Activated T-cell treated with anti-CD3 and anti-CD28 coated beads, Interleukin-2, amount 50 U/mL, for 24 hours (primary cell): ENCODE results near the gene PLCH2.
"Not testable (repeated sequence)": the region's sequence is repeated elsewhere in the genome, so short reads cannot be mapped to it uniquely, and the experiment has no call there.

Experiments used
- DNase-seq: peaks from one replicate; pipeline ENCODE4 v3.0.0-alpha.2; 2020
- H3K27ac Mint-ChIP-seq: 2 replicates; pipeline ENCODE4 v1.8.0; 2020; ENCODE audit warnings: mild to moderate bottlenecking, mixed read lengths
- H3K27me3 Mint-ChIP-seq: 2 replicates; pipeline ENCODE4 v1.8.0; 2020; ENCODE audit warnings: mixed read lengths
- H3K36me3 Mint-ChIP-seq: 2 replicates; pipeline ENCODE4 v1.8.0; 2020; ENCODE audit warnings: low read depth, mixed read lengths
- H3K4me1 Mint-ChIP-seq: 2 replicates; pipeline ENCODE4 v1.8.0; 2020; ENCODE audit warnings: low read depth, mixed read lengths
- H3K4me3 Mint-ChIP-seq: 2 replicates; pipeline ENCODE4 v1.8.0; 2020; ENCODE audit warnings: mild to moderate bottlenecking, moderate library complexity, mixed read lengths
- H3K9me3 Mint-ChIP-seq: 2 replicates; pipeline ENCODE4 v1.8.0; 2020; ENCODE audit warnings: mixed read lengths

Gene PLCH2

GRCh38 chr1:2447276-2448097 is 28.6 kb upstream of the PLCH2 start:
- no peak overlapping the region for H3K27ac Mint-ChIP-seq
- no peaks in the 10 kb centered on the region for H3K36me3 Mint-ChIP-seq
- no peak overlapping the region for H3K4me3 Mint-ChIP-seq
- peaks cover 1% of the 10 kb centered on the region for H3K4me1 Mint-ChIP-seq
- peaks cover 17% of the 10 kb centered on the region for H3K27me3 Mint-ChIP-seq
- DNase-seq, result no peak
- no peaks in the 10 kb centered on the region for H3K9me3 Mint-ChIP-seq

DNA sequence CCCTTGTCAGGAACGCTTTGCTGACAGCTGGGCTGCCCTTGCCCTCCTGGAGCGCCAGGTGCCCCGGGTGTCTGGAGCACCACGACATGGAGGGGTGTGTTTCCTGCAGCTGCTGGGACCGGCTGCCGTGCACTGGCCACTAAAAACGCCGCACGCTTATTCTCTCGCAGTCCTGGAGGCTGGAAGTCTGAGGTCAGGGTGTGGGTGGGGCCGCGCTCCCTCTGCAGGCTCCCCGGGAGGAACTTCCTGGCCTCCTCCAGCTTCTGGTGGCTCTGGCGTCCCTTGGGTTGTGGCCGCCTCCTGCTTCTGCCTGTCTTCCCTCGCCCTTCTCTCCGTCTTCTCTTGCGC is 28.0 kb upstream of the PLCH2 start:
- Mint-ChIP-seq H3K27ac (no peak overlapping the region), H3K4me1 (no peaks in the 10 kb centered on the region), H3K4me3 (no peak overlapping the region), H3K27me3 (peaks cover 13% of the 10 kb centered on the region), H3K9me3 (no peaks in the 10 kb centered on the region), H3K36me3 (no peaks in the 10 kb centered on the region)
- no peak for DNase-seq

DNA sequence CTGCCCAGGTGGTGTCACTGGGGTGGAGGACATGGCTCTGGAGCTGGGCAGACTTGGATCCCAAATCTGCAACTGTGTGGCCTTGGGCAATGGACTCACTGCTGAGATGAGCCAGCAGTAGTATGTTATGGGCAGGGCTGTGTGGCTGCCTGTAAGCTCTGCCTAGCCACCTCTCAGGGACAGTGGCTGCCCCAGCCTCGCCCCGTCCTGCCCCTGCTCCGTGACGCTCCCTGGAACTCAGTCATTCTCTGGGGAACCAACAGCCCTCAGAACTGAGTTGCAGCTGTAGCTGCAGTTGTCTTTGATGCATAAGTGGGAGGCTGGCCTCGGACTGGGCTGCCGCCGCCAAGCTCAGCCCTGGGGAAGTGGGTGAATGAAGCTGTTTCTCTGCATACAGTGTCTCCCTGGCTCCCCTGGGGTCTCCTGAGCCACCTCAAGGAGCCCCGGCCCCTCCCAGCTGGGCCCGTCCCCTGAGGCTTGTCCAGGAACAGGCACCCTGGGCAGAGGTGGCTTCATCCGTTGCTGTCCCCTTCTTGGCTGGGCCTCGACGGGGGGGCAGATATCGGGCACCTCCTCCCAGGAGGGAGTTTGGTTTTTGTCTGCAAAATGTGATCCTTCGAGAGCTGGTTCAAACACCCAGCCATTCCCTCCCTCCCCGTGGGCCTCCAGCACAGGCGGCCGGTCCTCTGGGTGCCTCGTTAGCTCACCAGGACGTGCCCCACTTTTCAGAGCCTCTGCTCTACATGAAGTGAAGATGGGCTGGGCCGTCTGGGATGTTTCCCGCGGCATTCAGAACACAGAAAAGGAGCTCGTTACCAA is 26.2 kb upstream of the PLCH2 start:
- peaks cover 5% of the 10 kb centered on the region for H3K27me3 Mint-ChIP-seq
- no peaks in the 10 kb centered on the region for H3K4me1 Mint-ChIP-seq

DNA sequence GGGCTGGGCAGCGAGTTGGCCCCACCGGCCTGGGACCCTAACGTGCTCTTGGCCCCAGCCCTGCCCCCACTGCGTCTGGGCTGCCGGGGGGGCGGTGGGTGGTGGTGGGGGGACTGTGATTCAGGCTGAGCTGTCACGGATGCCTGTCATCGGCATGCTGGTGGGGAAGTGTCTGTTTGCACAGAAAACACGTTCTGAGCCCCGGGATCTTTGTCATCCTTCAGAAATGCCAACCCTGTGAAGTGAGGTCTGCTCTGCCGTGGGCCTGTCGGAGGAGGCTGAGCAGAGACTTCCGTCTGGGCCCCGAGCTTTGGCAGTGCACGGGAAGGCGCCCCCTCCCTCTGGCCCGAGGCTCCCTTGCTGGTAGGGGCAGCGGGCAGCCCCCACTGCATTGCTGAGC is 24.3 kb upstream of the PLCH2 start:
- Mint-ChIP-seq H3K27ac (no peak overlapping the region), H3K27me3 (no peaks in the 10 kb centered on the region), H3K4me3 (no peak overlapping the region), H3K9me3 (no peaks in the 10 kb centered on the region), H3K36me3 (no peaks in the 10 kb centered on the region), H3K4me1 (no peaks in the 10 kb centered on the region)
- DNase-seq, result no peak

More for the DNA sequence above, 26.2 kb upstream of the PLCH2 start:
- Mint-ChIP-seq H3K36me3 (no peaks in the 10 kb centered on the region), H3K4me3 (no peak overlapping the region), H3K9me3 (no peaks in the 10 kb centered on the region), H3K27ac (no peak overlapping the region)
- DNase-seq, result no peak

DNA sequence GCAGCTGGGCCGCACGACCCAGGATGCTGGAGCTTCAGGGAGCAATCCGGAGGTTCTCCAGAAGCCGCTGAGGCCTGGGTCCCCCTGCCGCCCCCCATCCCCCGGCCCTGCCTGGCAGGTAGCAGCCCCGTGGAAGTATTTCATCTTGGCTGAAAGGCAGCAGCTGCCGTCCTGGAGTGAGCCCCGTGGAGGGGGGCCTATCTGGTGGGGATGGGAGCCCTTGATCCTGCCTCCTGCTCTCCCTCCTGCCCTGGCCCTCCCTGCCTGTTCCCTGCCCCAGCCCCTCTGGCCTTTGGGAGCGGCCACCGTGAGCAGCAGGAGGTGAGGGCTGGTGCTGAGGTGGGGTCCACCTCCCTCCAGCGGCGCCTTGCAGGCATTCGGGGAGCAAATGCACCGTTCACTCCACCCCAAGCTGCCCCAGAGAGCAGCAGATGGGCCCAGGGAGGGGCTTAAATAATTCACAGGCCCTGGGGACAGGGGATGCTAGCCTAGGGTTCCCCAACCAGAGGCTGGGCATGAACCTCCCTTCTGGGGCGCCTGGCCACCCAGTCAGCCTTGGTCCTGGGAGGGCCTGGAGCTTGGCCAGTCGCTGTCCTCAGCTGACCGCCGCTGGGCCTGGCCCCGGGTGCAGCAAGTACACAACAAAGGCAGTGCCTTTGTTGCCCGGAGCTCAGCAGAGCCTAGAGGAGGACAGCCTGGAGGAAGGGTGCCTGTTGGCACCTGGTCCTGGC is 23.7 kb upstream of the PLCH2 start:
- H3K27me3 Mint-ChIP-seq, result no peaks in the 10 kb centered on the region
- no peak for DNase-seq
- H3K4me1 Mint-ChIP-seq, result no peaks in the 10 kb centered on the region
- no peak overlapping the region for H3K27ac Mint-ChIP-seq
- no peaks in the 10 kb centered on the region for H3K36me3 Mint-ChIP-seq
- H3K4me3 Mint-ChIP-seq, result no peak overlapping the region
- H3K9me3 Mint-ChIP-seq, result no peaks in the 10 kb centered on the region

- H3K9me3 Mint-ChIP-seq, result no peaks in the 10 kb centered on the region
- DNase-seq, result no peak
- H3K4me3 Mint-ChIP-seq, result no peak overlapping the region
- H3K27me3 Mint-ChIP-seq, result no peaks in the 10 kb centered on the region
- H3K36me3 Mint-ChIP-seq, result no peaks in the 10 kb centered on the region
- H3K4me1 Mint-ChIP-seq, result no peaks in the 10 kb centered on the region
- no peak overlapping the region for H3K27ac Mint-ChIP-seq
Observed at GRCh38 chr1:2452932-2453315, 23.2 kb upstream of the PLCH2 start.

GRCh38 chr1:2454227-2454626 is 21.9 kb upstream of the PLCH2 start:
- no peak overlapping the region for H3K4me3 Mint-ChIP-seq
- no peaks in the 10 kb centered on the region for H3K9me3 Mint-ChIP-seq

GRCh38 chr1:2455757-2456156 is 20.3 kb upstream of the PLCH2 start:
- no peaks in the 10 kb centered on the region for H3K27me3 Mint-ChIP-seq
- no peaks in the 10 kb centered on the region for H3K9me3 Mint-ChIP-seq
- no peak overlapping the region for H3K4me3 Mint-ChIP-seq
- no peaks in the 10 kb centered on the region for H3K36me3 Mint-ChIP-seq
- H3K4me1 Mint-ChIP-seq, result no peaks in the 10 kb centered on the region
- H3K27ac Mint-ChIP-seq, result no peak overlapping the region
- DNase-seq, result no peak

More at GRCh38 chr1:2454227-2454626, 21.9 kb upstream of the PLCH2 start:
- Mint-ChIP-seq H3K4me1 (no peaks in the 10 kb centered on the region), H3K36me3 (no peaks in the 10 kb centered on the region), H3K27ac (no peak overlapping the region), H3K27me3 (no peaks in the 10 kb centered on the region)
- no peak for DNase-seq

DNA sequence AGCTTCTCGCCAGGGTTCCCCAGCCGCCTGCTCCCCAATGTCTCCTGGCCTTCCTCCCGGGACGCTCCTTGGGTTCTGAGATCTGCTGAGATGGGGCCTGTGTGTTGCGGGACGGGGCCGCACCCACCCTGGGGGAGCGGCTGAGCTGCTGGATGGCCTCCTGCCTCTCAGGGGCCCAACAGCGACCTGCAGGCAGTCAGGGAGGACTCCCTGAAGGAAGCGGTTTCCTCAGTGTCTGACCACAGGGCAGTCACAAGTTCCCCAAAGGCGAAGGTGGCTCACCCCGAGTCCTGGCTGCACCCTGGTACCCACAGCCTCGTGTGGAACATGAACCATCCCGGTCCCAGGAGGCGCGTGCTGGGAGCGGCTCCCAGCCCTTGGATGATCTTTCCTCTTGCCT is 18.6 kb upstream of the PLCH2 start:
- H3K27me3 Mint-ChIP-seq, result no peaks in the 10 kb centered on the region
- H3K4me1 Mint-ChIP-seq, result no peaks in the 10 kb centered on the region
- H3K36me3 Mint-ChIP-seq, result no peaks in the 10 kb centered on the region
- H3K27ac Mint-ChIP-seq, result no peak overlapping the region
- no peaks in the 10 kb centered on the region for H3K9me3 Mint-ChIP-seq
- no peak overlapping the region for H3K4me3 Mint-ChIP-seq
- no peak for DNase-seq

GRCh38 chr1:2458687-2459086 is 17.4 kb upstream of the PLCH2 start:
- Mint-ChIP-seq H3K27ac (no peak overlapping the region), H3K4me3 (no peak overlapping the region), H3K4me1 (no peaks in the 10 kb centered on the region), H3K36me3 (no peaks in the 10 kb centered on the region), H3K27me3 (peaks cover 6% of the 10 kb centered on the region), H3K9me3 (no peaks in the 10 kb centered on the region)
- no peak for DNase-seq

- H3K9me3 Mint-ChIP-seq, H3K4me1 Mint-ChIP-seq, H3K4me3 Mint-ChIP-seq, DNase-seq, H3K27ac Mint-ChIP-seq, H3K27me3 Mint-ChIP-seq, H3K36me3 Mint-ChIP-seq: not testable (repeated sequence)
Observed at GRCh38 chr1:2459102-2459753, 16.9 kb upstream of the PLCH2 start.

GRCh38 chr1:2459757-2460156 is 16.3 kb upstream of the PLCH2 start:
- Mint-ChIP-seq H3K9me3 (no peaks in the 10 kb centered on the region), H3K4me3 (no peak overlapping the region), H3K27me3 (peaks cover 12% of the 10 kb centered on the region), H3K4me1 (no peaks in the 10 kb centered on the region), H3K36me3 (no peaks in the 10 kb centered on the region), H3K27ac (no peak overlapping the region)
- DNase-seq, result no peak

- no peaks in the 10 kb centered on the region for H3K9me3 Mint-ChIP-seq
- H3K36me3 Mint-ChIP-seq, result no peaks in the 10 kb centered on the region
- no peak for DNase-seq
- H3K4me1 Mint-ChIP-seq, result no peaks in the 10 kb centered on the region
- no peak overlapping the region for H3K4me3 Mint-ChIP-seq
- peaks cover 13% of the 10 kb centered on the region for H3K27me3 Mint-ChIP-seq
- H3K27ac Mint-ChIP-seq, result no peak overlapping the region
Observed at GRCh38 chr1:2460203-2460602, 15.9 kb upstream of the PLCH2 start.

GRCh38 chr1:2460996-2461751 is 14.9 kb upstream of the PLCH2 start:
- no peaks in the 10 kb centered on the region for H3K36me3 Mint-ChIP-seq
- H3K27ac Mint-ChIP-seq, result no peak overlapping the region
- no peaks in the 10 kb centered on the region for H3K9me3 Mint-ChIP-seq
- DNase-seq, result no peak
- peaks cover 15% of the 10 kb centered on the region for H3K27me3 Mint-ChIP-seq
- H3K4me3 Mint-ChIP-seq, result no peak overlapping the region
- H3K4me1 Mint-ChIP-seq, result no peaks in the 10 kb centered on the region
